Ishikawa (cell line): ENCODE measurements around the gene OR10A4.

Source experiments
- CEBPB ChIP-seq: IDR thresholded peaks from 2 replicates; pipeline ENCODE4 v1.6.1; 2012
- CREB1 ChIP-seq: IDR thresholded peaks from 2 replicates; pipeline ENCODE4 v1.6.1; 2012; ENCODE audit warnings: low read depth
- EP300 ChIP-seq: IDR thresholded peaks from 2 replicates; pipeline ENCODE4 v1.6.1; 2012; ENCODE audit warnings: borderline replicate concordance
- NFIC ChIP-seq: IDR thresholded peaks from 2 replicates; pipeline ENCODE4 v1.6.1; 2012
- RAD21 ChIP-seq: IDR thresholded peaks from 2 replicates; pipeline ENCODE4 v1.6.1; 2012; ENCODE audit warnings: low read depth
- TAF1 ChIP-seq: IDR thresholded peaks from 2 replicates; pipeline ENCODE4 v1.6.1; 2012; ENCODE audit warnings: low read depth, mild to moderate bottlenecking
- TCF12 ChIP-seq: IDR thresholded peaks from 2 replicates; pipeline ENCODE4 v1.6.1; 2012; ENCODE audit warnings: low read depth
- TEAD4 ChIP-seq: IDR thresholded peaks from 2 replicates; pipeline ENCODE4 v1.6.1; 2012
- YY1 ChIP-seq: IDR thresholded peaks from 2 replicates; pipeline ENCODE4 v1.6.1; 2012; ENCODE audit warnings: low read depth
- TF ChIP-seq, protein P1 (sequence below): IDR thresholded peaks from 2 replicates; pipeline ENCODE4 v1.6.1; 2012; ENCODE audit warnings: low read depth, mild to moderate bottlenecking
- TF ChIP-seq, protein P2 (sequence below): IDR thresholded peaks from 2 replicates; pipeline ENCODE4 v1.6.1; 2012

DNA sequence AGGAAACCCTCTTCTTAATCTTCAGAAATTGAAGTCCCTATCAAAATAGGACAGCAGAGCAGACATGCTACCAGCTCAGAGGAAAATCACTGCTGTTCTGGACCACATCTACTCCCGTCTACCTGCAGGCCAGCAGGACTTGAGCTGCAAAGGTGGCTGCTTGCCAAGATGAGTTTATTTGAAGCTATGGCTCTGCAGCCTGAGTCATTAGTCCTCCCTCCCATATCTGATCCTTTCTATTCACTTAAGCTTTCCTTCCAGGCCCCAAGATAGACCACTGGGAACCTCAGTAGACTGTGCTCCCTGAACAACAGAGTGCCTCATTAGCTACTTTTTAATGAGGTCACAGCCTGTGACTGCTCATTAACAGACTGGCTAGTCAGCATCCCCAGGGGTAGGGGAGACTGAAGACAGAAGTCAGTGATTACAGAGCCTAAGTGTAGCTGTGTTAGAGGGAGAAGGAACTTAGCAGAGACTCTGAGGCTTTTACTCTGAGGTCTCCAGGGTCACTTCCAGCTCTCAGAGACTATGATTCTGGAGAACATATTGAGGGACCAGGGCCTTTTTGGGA lies 20.4 kb upstream of the OR10A4 start:
- TF ChIP-seq TAF1 (no peak), TEAD4 (no peak), CEBPB (no peak), RAD21 (no peak), EP300 (no peak), NFIC (no peak), CREB1 (no peak), TCF12 (no peak), YY1 (no peak)
- TF ChIP-seq, protein P1, sequence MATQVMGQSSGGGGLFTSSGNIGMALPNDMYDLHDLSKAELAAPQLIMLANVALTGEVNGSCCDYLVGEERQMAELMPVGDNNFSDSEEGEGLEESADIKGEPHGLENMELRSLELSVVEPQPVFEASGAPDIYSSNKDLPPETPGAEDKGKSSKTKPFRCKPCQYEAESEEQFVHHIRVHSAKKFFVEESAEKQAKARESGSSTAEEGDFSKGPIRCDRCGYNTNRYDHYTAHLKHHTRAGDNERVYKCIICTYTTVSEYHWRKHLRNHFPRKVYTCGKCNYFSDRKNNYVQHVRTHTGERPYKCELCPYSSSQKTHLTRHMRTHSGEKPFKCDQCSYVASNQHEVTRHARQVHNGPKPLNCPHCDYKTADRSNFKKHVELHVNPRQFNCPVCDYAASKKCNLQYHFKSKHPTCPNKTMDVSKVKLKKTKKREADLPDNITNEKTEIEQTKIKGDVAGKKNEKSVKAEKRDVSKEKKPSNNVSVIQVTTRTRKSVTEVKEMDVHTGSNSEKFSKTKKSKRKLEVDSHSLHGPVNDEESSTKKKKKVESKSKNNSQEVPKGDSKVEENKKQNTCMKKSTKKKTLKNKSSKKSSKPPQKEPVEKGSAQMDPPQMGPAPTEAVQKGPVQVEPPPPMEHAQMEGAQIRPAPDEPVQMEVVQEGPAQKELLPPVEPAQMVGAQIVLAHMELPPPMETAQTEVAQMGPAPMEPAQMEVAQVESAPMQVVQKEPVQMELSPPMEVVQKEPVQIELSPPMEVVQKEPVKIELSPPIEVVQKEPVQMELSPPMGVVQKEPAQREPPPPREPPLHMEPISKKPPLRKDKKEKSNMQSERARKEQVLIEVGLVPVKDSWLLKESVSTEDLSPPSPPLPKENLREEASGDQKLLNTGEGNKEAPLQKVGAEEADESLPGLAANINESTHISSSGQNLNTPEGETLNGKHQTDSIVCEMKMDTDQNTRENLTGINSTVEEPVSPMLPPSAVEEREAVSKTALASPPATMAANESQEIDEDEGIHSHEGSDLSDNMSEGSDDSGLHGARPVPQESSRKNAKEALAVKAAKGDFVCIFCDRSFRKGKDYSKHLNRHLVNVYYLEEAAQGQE: no peak
- TF ChIP-seq, protein P2, sequence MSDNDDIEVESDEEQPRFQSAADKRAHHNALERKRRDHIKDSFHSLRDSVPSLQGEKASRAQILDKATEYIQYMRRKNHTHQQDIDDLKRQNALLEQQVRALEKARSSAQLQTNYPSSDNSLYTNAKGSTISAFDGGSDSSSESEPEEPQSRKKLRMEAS: no peak
